ENCODE results near the gene GSDME.

The GSDME gene

GRCh38 chr7:24769014-24769830 is 12.0 kb upstream of the GSDME start:
- no peak for DNase-seq

- DNase-seq = no peak
These were observed 10.8 kb upstream of the GSDME start for GRCh38 chr7:24767878-24768569.

GRCh38 chr7:24764972-24765744 is 7.9 kb upstream of the GSDME start:
- DNase-seq = no peak

GRCh38 chr7:24764011-24764410 is 6.7 kb upstream of the GSDME start:
- DNase-seq = no peak

GRCh38 chr7:24763303-24763901 is 6.1 kb upstream of the GSDME start:
- DNase-seq = no peak

- DNase-seq = no peak
These were observed 5.5 kb upstream of the GSDME start for GRCh38 chr7:24762771-24763170.

- DNase-seq = no peak
These were observed 3.7 kb upstream of the GSDME start for GRCh38 chr7:24760968-24761367.

GRCh38 chr7:24756545-24757352 is 515 bp downstream of the GSDME start:
- DNase-seq = peak in 1 of 2 experiments; percentile 45

GRCh38 chr7:24755541-24756407 is 1.5 kb downstream of the GSDME start:
- DNase-seq = peak in 1 of 2 experiments; percentile 6

- DNase-seq = no peak
These were observed 2.3 kb downstream of the GSDME start for GRCh38 chr7:24754906-24755506.

- DNase-seq = no peak
These were observed 5.0 kb downstream of the GSDME start for GRCh38 chr7:24752073-24752800.

GRCh38 chr7:24751484-24751883 is 5.8 kb downstream of the GSDME start:
- DNase-seq = no peak

- DNase-seq = no peak
These were observed 6.7 kb downstream of the GSDME start for GRCh38 chr7:24750441-24751055.

GRCh38 chr7:24748521-24748920 is 8.7 kb downstream of the GSDME start:
- DNase-seq = no peak

- no peak for DNase-seq
These were observed 11.9 kb downstream of the GSDME start for GRCh38 chr7:24745355-24745754.

GRCh38 chr7:24743471-24743870 is 13.8 kb downstream of the GSDME start:
- DNase-seq = no peak

- DNase-seq = no peak
These were observed 14.6 kb downstream of the GSDME start for GRCh38 chr7:24742506-24743162.

GRCh38 chr7:24741679-24742505 is 15.4 kb downstream of the GSDME start:
- DNase-seq = no peak
